CD4-positive, alpha-beta T cell treated with Interleukin-4 for 4 hours (primary cell): ENCODE data around the gene HDGFL3.
"Not testable (repeated sequence)": the region's sequence is repeated elsewhere in the genome, so short reads cannot be mapped to it uniquely, and the experiment has no call there.

ENCODE experiments used
- DNase-seq: peaks from one replicate; pipeline ENCODE4 v3.0.0-alpha.2; 2020

The HDGFL3 gene

DNA sequence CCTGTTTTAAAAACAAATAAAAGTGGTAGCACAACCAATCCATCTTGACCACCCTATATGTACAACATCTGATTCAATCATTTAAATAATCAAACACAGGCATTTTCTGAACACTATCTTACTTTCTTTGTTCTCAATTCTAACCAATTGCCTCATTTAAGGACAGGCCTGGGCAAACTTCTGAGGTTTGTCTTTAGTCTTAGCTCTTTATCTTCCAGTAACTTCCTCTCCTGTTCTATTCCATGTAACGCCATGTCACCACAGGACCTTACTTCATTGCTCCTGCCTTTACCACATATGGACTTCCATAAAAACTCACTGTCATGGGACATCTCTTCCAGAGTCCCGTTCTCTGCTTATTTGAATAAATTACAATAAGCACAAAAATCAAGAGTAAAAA, 14.9 kb downstream of the HDGFL3 start:
- DNase-seq = no peak

GRCh38 chr15:83190450-83190849, 17.2 kb downstream of the HDGFL3 start:
- DNase-seq = no peak

DNA sequence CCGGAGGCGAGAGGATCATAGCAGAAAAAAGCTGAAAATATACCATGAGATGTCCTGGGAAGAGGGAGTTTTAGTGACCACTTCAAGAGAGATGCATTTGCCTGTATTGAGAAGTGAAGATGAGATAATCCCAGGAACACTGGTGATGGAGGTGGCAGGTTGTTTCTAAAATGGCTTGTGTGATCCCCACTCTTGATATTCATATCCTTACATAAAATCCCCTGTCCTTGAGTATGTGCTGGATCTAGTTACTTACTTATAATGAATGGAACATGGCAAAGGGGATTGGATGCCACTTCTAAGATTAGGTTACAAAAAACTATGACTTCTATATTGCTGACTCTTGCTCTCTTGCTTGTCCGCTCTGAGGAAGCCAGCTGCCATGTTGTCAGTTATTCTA, 22.1 kb downstream of the HDGFL3 start:
- no peak for DNase-seq

- DNase-seq = no peak
Measured at GRCh38 chr15:83178869-83179325, 28.7 kb downstream of the HDGFL3 start.

- no peak for DNase-seq
Measured at GRCh38 chr15:83178390-83178789, 29.2 kb downstream of the HDGFL3 start.

DNA sequence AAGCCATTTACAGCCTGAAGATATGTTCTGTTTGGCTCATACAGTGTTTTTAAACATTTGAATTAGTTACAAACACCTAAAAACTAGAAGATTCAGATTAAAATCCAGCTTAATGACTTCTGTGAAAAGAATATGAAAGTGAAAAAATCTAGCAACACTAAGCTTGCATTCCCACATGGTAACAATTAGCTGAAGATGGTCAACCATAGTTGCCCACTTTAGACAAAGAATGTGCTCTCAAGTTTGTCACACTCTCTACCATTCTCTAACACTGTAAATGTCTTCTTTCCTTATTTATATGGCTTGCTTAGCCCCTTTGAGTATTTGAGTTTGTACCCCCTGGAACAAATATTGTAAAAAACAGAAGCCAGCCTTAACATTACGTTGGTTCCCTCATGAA, 32.7 kb downstream of the HDGFL3 start:
- no peak for DNase-seq

DNA sequence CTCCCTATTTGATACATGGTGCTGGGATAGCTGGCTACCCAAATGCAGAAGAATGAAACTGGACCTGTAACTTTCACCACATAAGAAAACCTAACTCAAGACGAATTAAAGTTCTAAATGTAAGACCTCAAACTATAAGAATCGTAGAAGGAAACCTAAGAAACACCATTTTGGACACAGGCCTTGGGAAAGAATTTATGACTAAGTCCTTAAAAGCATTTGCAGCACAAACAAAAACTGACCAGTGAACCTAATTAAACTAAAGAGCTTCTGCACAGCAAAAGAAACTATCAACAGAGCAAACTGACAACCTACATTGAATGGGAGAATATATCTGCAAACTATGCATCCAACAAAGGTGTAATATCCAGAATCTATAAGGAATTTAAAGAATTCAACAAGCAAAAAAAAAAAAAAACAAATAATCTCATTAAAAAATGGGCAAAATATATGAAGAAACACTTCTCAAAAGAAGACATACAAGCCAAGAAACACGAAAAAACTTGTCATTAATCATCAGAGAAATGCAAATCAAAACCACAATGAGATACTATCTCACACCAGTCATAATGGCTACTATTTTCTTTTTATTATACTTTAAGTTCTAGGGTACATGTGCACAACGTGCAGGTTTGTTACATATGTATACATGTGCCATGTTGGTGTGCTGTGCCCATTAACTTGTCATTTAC, 37.0 kb downstream of the HDGFL3 start:
- DNase-seq = no peak

DNA sequence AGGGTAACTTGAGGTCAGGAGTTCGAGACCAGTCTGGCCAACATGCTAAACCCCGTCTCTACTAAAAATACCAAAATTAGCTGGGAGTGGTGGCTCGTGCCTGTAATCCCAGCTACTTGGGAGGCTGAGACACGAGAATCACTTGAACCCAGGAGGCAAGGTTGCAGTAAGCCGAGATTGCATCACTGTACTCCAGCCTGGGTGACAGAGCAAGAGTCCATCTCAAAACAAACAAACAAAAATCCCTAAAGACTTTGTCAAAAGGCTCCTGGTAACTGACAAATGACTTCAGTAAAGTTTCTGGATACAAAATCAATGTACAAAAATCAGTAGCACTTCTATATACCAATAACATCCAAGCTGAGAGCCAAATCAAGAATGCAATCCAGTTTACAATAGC, 38.0 kb downstream of the HDGFL3 start:
- DNase-seq = not testable (repeated sequence)

DNA sequence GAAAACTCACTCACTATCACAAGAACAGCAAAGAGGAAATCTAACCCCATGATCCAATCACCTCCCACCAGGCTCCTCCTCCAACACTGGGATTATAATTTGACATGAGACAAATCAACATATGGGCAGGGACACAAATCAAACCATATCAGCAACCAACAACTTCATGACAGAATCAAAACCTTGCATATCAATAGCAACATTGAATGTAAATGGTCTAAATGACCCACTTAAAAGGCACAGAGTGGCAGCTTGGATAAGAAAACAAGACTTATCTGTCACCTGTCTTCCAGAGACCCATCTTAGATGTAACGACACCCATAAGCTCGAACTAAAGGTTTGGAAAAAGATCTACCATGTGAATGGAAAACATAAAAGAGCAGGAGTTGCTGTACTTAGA, 40.8 kb downstream of the HDGFL3 start:
- no peak for DNase-seq

DNA sequence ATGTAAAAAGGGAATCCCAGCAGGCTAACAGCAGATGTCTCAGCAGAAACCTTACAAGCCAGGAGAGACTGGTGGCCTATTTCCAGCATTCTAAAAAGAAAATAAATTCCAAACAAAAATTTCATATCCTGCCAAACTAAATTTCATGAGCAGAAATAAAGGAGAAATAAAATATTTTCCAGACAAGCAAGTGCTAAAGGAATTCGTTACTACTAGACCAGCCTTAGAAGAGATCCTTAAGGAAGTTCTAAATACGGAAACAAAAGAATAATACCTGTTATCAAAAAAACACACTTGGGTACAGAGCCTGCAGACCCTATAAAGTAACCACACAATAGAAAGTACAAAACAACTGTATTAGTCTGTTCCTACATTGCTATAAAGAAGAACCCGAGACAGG, 41.4 kb downstream of the HDGFL3 start:
- no peak for DNase-seq

DNA sequence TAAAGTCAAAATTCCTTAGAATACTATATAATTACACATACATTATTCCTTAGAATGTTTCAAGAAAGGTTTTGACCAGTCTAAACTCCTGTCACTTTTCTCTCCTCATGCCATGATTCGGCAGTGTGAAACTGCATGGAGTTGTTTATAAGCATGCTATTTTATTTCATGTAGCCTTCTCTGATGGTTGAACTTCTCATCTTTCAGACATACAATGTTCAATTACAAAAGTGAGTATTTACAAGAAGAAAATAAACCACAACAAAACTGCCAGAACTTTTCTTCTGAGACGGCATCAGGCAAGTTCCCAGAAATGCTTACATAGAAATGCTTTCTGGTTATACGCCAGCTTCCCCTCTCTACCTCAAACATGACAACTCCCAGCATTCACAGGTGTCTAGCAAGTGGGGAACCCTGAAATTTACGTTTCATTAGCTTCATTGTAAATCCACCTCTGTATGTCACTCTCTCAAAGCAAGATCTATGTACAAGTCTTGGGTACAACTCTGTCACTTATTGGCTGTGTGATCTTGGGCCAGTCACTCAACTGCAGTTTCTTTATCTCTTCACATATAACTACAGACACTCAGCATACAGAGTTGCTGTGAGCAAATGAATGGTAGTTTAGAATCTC, 42.7 kb downstream of the HDGFL3 start:
- DNase-seq = peak; percentile 5

DNA sequence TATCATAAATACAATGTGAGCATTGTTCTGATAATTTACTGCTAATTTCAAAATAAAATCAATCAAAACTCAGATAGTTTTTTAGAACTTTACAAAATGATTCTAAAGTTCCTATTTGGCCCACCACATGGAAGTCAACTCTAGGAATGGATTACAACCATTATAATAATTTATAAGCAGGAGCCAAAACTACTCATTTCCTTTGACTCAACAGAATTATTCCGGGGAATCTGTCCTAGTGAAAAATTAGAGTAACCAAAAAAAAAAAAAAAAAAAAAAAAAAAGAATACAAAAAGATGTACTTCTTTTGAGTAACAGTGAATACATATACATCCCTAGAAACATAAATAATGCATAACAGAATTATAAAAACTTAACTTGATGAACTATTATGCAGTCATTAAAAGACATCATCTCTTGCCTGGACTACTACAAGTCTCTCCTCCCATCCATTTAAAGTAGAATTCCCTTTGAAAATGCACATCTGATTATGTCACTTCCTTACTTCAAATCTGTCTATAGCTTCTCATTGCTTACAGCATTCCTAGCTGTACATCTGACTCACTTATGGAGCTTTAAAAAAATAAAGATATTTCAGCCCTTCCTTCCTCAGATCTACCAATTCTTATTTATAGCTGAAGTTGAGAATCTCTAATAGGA, 43.4 kb downstream of the HDGFL3 start:
- no peak for DNase-seq

DNA sequence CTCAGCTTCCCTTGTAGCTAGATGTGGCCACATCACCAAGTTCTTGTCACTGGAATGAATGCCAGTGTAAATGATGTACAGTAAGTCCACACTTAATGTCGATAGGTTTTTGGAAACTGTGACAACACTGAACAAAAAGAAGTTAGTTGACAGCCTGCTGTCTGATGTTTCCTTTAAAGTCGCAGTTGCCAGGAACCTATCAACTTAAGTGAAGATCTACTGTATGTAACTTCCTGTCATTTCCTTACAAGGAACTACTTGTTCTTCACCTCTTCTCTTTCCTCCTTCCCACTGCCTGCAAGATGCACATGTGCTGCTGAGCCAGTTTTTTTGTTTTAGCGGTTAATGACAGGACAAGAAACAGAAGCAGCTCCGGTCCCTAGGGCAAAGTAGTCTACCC, 44.6 kb downstream of the HDGFL3 start:
- DNase-seq = no peak

DNA sequence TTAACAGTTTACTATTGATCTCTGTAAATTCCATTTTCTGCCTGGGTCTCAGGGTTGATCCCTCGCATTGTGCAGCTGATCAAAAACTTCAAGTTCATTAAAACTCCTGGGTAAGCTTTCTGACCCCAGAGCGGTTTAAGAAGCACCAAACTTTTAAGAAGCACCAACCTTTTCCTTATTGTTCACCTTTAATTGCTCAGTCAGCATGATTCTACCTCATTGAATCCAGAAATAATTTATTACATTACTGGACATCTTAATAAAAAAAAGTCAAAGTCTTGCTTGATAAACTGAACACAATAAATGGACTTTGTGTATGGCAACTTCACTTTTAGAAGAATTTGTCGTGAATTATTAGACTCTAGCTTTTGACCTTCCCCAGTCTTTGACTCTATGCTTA, 46.9 kb downstream of the HDGFL3 start:
- DNase-seq = no peak

DNA sequence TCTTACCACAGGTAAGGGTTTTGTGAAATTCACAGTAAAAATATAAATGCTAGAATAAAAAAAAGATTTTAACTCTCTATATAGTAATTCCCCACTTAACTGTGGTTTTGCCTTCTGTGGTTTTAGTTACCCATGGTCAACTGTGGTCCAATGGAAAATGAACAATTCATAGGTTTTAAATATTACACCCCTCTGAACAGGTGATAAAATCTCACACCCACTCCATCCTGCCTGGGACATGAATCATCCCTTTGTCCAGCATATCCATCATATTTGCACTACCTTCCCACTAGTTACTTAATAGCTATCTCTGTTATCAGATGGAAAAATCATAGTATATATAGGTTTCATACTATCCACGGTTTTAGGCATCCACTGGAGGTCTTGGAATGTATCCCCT, 49.2 kb downstream of the HDGFL3 start:
- DNase-seq = no peak

GRCh38 chr15:83155942-83156341, 51.7 kb downstream of the HDGFL3 start:
- DNase-seq = no peak

- DNase-seq = no peak
Measured at GRCh38 chr15:83153288-83153687, 54.3 kb downstream of the HDGFL3 start.

DNA sequence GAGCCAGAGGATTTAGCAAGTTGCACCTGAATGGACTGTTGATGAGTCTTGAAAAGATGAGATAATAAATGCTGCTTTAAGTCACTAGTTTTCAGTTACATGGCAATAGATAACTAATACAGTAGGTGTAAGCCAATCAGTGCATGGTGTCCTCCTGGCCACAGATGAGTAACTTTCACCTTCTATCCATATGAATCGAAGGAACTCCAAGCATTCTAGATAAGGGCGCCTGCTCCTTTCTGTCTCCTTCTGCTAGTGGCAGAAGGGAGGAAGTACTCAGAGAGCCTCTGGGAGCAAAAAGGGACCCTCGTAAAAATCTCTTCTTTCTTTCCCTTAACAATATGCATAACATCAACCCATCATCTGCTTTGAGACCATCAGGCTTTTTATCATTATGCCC, 62.9 kb downstream of the HDGFL3 start:
- DNase-seq = no peak

- not testable (repeated sequence) for DNase-seq
Measured at GRCh38 chr15:83142151-83142550, 65.5 kb downstream of the HDGFL3 start.

DNA sequence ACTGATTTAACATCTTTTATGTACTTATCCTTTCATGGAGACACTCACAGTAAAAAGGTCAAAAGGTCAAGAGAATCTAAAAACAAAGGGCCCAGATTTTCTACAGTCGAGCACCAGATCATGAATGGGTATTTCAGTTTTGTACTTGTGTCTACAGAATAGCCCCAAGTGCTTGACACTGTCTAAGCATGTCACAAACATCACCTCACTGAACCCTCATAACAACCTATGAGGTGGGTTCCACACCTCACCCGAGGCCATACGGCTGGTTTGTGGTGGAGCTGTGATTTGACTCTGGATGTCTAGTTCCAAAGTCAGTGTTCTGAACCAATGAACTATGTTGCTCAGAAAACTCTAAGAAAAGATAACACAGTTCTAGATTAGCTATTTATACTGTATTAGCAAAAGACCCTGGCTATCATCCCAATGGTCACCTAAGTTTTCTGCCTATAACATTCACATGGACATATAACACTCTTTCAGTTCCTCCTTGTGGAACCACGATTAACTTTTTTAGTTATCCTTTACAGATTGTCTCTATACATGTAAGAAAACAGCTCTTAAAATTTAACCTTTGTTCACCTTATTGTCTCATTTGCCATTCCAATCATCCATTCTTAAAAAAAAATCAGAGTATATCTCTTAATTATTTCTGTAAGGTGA, 74.6 kb downstream of the HDGFL3 start:
- DNase-seq = no peak

- DNase-seq = no peak
Measured at GRCh38 chr15:83129791-83130190, 77.8 kb downstream of the HDGFL3 start.

GRCh38 chr15:83127547-83128150, 80.0 kb downstream of the HDGFL3 start:
- no peak for DNase-seq

DNA sequence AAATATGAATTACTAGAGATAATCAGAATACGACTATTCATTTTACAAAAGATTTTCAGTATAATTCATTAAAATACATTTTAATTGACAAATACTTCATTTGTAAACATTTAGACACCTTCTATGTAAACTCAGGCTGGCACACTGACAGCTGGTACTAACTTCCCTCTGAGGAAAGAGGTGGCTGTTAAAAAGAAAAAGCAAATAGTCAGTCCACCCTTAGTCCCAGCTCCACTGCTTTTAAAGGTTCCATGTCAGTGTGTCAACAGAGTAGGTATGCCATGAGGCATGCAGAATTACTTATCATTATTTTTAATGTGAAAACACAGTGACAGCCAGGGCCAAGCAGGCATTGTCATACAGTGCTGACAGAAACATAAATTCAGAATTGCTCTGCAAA, 84.1 kb downstream of the HDGFL3 start:
- no peak for DNase-seq
